Breast epithelium (tissue), 3 donors: ENCODE data around the gene PCBP3.

Experiments used
- POLR2AphosphoS5 ChIP-seq, 3 donors: sonication (generic); formaldehyde crosslinking; IDR thresholded peaks; one replicate each; pipeline ENCODE4 v1.6.1; 2017; ENCODE audit warnings: antibody characterized with exemption in 3 of 3
- TF ChIP-seq, protein P1 (sequence below), 3 donors: fragments of 450-650 bp; IDR thresholded peaks; one replicate each; pipeline ENCODE4 v1.5.1; 2016 to 2017; ENCODE audit warnings: antibody characterized with exemption in 3 of 3, mild to moderate bottlenecking in 3 of 3, moderate library complexity in 3 of 3

DNA sequence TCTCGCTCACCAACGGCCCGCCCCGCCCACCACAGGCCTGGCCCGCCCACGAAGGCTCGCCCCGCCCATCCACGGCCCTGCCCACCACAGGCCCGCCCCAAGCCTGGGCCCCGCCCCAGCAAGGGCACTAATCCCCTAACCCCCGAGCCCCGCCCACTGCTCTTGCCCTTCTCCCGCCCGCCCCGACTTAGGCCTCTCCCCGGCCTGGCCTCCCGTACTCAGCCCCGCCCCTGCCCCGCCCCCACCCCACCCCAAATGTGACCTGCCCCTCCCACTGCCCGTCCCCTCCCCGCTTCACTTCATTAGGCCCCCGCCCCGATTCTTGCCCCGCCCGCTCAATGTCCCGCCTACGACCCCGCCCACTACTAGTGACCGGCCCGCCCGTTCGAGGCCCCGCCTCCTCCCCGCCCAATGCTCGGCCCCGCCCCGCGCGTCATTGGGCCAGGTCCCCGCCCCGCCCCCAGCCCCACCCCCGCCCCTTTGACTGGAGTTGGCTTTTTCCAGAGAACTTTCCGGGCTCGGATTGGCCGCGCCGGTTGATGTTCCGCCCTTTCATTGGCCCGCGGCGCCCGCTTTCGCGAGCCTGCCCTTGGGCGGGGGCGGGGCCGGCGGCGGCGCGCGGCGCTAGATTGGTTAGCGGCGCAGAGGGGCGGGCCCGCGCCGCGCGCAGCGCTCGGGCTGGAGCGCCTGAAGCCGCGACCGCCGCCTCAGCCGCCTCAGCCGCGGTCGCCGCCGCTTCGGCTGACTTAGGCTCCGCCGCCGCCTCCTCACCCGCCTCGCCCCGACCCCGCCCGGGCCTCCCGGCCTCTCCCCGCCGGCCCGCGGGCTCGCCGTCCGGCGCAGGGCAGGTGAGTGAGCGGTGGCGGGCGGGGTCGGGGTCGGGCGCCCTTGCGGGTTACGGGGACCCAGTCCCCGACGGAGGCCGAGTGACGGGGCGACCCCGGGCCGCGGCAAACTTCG lies at the start of gene PCBP3:
- no peak for TF ChIP-seq POLR2AphosphoS5 (IDR thresholded peaks at IDR 0.05)
- TF ChIP-seq, protein P1, sequence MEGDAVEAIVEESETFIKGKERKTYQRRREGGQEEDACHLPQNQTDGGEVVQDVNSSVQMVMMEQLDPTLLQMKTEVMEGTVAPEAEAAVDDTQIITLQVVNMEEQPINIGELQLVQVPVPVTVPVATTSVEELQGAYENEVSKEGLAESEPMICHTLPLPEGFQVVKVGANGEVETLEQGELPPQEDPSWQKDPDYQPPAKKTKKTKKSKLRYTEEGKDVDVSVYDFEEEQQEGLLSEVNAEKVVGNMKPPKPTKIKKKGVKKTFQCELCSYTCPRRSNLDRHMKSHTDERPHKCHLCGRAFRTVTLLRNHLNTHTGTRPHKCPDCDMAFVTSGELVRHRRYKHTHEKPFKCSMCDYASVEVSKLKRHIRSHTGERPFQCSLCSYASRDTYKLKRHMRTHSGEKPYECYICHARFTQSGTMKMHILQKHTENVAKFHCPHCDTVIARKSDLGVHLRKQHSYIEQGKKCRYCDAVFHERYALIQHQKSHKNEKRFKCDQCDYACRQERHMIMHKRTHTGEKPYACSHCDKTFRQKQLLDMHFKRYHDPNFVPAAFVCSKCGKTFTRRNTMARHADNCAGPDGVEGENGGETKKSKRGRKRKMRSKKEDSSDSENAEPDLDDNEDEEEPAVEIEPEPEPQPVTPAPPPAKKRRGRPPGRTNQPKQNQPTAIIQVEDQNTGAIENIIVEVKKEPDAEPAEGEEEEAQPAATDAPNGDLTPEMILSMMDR (IDR thresholded peaks at IDR 0.05), result no peak
